ENCODE results near the gene NUBPL.
"Not testable (repeated sequence)": the region's sequence is repeated elsewhere in the genome, so short reads cannot be mapped to it uniquely, and the experiment has no call there.

DNA sequence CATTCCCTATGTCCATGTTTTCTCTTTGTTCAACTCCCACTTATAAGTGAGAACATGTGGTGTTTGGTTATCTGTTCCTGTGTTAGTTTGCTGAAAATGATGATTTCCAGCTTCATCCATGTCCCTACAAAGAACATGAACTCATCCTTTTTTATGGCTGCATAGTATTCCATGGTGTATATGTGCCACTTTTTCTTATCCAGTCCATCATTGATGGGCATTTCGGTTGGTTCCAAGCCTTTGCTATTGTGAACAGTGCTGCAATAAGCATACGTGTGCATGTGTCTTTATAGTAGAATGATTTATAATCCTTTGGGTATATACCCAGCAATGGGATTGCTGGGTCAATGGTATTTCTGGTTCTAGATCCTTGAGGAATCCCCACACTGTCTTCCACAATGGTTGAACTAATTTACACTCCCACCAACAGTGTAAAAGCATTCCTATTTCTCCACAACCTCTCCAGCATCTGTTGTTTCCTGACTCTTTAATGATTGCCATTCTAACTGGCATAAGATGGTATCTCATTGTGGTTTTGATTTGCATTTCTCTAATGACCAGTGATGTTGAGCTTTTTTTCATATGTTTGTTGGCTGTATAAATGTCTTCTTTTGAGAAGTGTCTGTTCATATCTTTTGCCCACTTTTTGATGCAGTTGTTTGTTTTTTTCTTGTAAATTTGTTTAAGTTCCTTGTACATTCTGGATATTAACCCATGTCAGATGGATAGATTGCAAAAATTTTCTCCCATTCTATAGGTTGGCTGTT, 252.7 kb downstream of the NUBPL start:
- TF ChIP-seq, protein P1, sequence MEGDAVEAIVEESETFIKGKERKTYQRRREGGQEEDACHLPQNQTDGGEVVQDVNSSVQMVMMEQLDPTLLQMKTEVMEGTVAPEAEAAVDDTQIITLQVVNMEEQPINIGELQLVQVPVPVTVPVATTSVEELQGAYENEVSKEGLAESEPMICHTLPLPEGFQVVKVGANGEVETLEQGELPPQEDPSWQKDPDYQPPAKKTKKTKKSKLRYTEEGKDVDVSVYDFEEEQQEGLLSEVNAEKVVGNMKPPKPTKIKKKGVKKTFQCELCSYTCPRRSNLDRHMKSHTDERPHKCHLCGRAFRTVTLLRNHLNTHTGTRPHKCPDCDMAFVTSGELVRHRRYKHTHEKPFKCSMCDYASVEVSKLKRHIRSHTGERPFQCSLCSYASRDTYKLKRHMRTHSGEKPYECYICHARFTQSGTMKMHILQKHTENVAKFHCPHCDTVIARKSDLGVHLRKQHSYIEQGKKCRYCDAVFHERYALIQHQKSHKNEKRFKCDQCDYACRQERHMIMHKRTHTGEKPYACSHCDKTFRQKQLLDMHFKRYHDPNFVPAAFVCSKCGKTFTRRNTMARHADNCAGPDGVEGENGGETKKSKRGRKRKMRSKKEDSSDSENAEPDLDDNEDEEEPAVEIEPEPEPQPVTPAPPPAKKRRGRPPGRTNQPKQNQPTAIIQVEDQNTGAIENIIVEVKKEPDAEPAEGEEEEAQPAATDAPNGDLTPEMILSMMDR (optimal IDR thresholded peaks at IDR 0.05 in 1 of 3, IDR thresholded peaks at IDR 0.05 in 1 of 3, conservative IDR thresholded peaks at IDR 0.05 in 1 of 3; ENCODE audit: extremely low read depth in 1 of 3, insufficient read depth in 2 of 3, low read length in 3 of 3): not testable (repeated sequence)
- TF ChIP-seq EZH2 (IDR thresholded peaks at IDR 0.05; ENCODE audit: low read length): not testable (repeated sequence)
